Camera-type eye (tissue), 1 donor: Measurements from ENCODE around the gene ARHGAP21. TPM values are rescaled to one million over a fixed set of nuclear protein-coding genes. Genes with fewer than 3 reads are reported as not detected.

Source experiments
- total RNA-seq: library from RNA; depleted of rRNA; stranded (reverse); fragments of >200 nt; gene quantifications from one replicate; pipeline ENCODE4 v1.2.3, GENCODE V29; 2014

The ARHGAP21 gene
- 209 TPM for total RNA-seq

GRCh38 chr10:24723788-24724380, at the start of gene ARHGAP21:
TSS of gene ARHGAP21 (minus strand) at chr10:24723887. CDS start at chr10:24721899, 1,988 bp downstream.

Other genes with a start within 250 kb of the ARHGAP21 start
- gene PRTFDC1, start 228.7 kb upstream of the ARHGAP21 start, total RNA-seq = 29.0 TPM